Activated CD8-positive, alpha-beta T cell treated with anti-CD3 and anti-CD28 coated beads for 36 hours (primary cell): ENCODE measurements around the gene CCDC191. TPM values are rescaled to one million over a fixed set of nuclear protein-coding genes. Genes with fewer than 3 reads are reported as not detected.

Experiments
- ATAC-seq: fragments of 200-7000 bp; cut with Tn5 transposase; one replicate; pipeline ENCODE4 v1.10.0; 2021; ENCODE audit warnings: mild to moderate bottlenecking, moderate library complexity
- CTCF ChIA-PET: fragments of 350-600 bp; sonication (Branson Sonifier 250); formaldehyde crosslinking; loops from one replicate; lab custom pipeline; 2021; ENCODE audit warnings: antibody characterized with exemption; lab: Charles Lee
- POLR2A ChIA-PET: fragments of 350-600 bp; sonication (Branson Sonifier 250); formaldehyde crosslinking; loops from one replicate; lab custom pipeline; 2021; ENCODE audit warnings: antibody characterized with exemption; lab: Charles Lee
- DNase-seq: peaks from one replicate; pipeline ENCODE4 v3.0.0-alpha.2; 2020
- H3K27ac Mint-ChIP-seq: one replicate; pipeline ENCODE4 v1.8.0; 2021; ENCODE audit warnings: mild to moderate bottlenecking, mixed read lengths
- H3K27me3 Mint-ChIP-seq: one replicate; pipeline ENCODE4 v1.8.0; 2021; ENCODE audit warnings: mixed read lengths
- H3K36me3 Mint-ChIP-seq: one replicate; pipeline ENCODE4 v1.8.0; 2021; ENCODE audit warnings: low read depth, mixed read lengths
- H3K4me1 Mint-ChIP-seq: one replicate; pipeline ENCODE4 v1.8.0; 2021; ENCODE audit warnings: low read depth, mixed read lengths
- H3K4me3 Mint-ChIP-seq: one replicate; pipeline ENCODE4 v1.8.0; 2021; ENCODE audit warnings: mild to moderate bottlenecking, moderate library complexity, mixed read lengths
- H3K9me3 Mint-ChIP-seq: one replicate; pipeline ENCODE4 v1.8.0; 2021; ENCODE audit warnings: mixed read lengths
- CTCF ChIP-seq: fragments of 200-600 bp; IDR thresholded peaks from one replicate; pipeline ENCODE4 v1.8.0; 2022; ENCODE audit warnings: antibody characterized with exemption, mild to moderate bottlenecking
- intact Hi-C: fragments of 100-400 bp; cut with micrococcal nuclease; formaldehyde crosslinking; loops from one replicate; pipeline ENCODE4 v1.10.0; 2022
- total RNA-seq, 2 experiments: library from RNA; stranded (reverse); gene quantifications; one replicate each; pipeline ENCODE4 v1.2.3, GENCODE V29; 2021

The CCDC191 gene
- total RNA-seq, 2 experiments from 2014 or later, result 1.5 to 1.7 TPM

DNA sequence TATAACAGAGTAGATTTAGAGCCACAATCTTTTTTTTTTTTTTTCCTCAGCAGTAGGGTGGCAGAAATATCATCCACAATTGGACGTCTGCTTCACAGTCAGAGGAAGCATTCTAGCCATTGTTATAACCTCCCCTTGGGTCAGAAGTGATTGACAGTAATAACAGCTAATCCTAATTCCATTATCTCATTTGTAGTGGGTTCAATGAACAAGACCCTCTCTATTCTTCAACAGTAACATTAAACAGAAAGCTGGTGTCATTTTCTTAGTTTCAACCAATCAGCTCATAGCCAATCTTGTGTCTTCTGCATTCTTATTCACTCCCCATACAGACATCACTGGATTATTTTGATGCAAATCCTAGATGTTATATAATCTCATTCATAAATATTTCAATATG is 44.8 kb upstream of the CCDC191 start:
- intact Hi-C loops, result no loop called here
- ATAC-seq (no peak), DNase-seq (no peak)
- ChIA-PET POLR2A (no interaction called here), CTCF (no interaction called here)
- no peak overlapping the region for H3K27ac Mint-ChIP-seq
- H3K4me1 Mint-ChIP-seq, result no peaks in the 10 kb centered on the region
- H3K4me3 Mint-ChIP-seq, result no peak overlapping the region
- H3K36me3 Mint-ChIP-seq, result no peaks in the 10 kb centered on the region
- no peaks in the 10 kb centered on the region for H3K9me3 Mint-ChIP-seq
- TF ChIP-seq CTCF, result no peak
- peaks cover 2% of the 10 kb centered on the region for H3K27me3 Mint-ChIP-seq

- H3K27ac Mint-ChIP-seq, result no peak overlapping the region
- TF ChIP-seq CTCF, result no peak
- H3K4me1 Mint-ChIP-seq, result peaks cover 5% of the 10 kb centered on the region
- ChIA-PET POLR2A (no interaction called here), CTCF (no interaction called here)
- H3K27me3 Mint-ChIP-seq, result peaks cover 6% of the 10 kb centered on the region
- DNase-seq, result no peak
- intact Hi-C loops, result no loop called here
- no peak for ATAC-seq
- no peaks in the 10 kb centered on the region for H3K36me3 Mint-ChIP-seq
- no peaks in the 10 kb centered on the region for H3K9me3 Mint-ChIP-seq
- H3K4me3 Mint-ChIP-seq, result no peak overlapping the region
These were observed 39.5 kb upstream of the CCDC191 start for GRCh38 chr3:114095796-114096195.

- ATAC-seq (no peak), DNase-seq (no peak)
- CTCF ChIA-PET, result no interaction called here
- POLR2A ChIA-PET, result no interaction called here
- Mint-ChIP-seq H3K27me3 (peaks cover 4% of the 10 kb centered on the region), H3K27ac (no peak overlapping the region), H3K4me3 (no peak overlapping the region), H3K9me3 (no peaks in the 10 kb centered on the region), H3K36me3 (no peaks in the 10 kb centered on the region), H3K4me1 (peaks cover 5% of the 10 kb centered on the region)
- intact Hi-C loops, result no loop called here
- TF ChIP-seq CTCF, result no peak
These were observed 37.3 kb upstream of the CCDC191 start for GRCh38 chr3:114093596-114093995.

DNA sequence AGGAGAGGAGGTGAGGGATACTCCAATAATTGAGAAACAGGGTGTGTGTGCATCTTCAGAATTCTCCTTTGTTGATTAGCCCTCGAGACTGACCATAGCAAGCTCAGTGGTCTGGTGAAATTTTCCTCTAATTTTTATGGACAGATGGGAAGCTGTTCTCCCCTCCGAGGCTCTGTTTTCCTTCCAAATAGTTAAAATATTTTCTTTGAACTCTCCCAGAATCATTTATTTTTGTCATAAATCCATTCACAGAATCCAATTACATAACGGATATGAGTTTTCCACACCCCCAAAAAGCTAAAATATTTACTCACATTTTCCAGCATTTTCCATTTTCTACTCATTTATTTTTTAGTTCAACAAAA is 36.7 kb upstream of the CCDC191 start:
- Mint-ChIP-seq H3K4me3 (no peak overlapping the region), H3K27me3 (peaks cover 4% of the 10 kb centered on the region), H3K27ac (no peak overlapping the region), H3K9me3 (no peaks in the 10 kb centered on the region), H3K4me1 (peaks cover 5% of the 10 kb centered on the region), H3K36me3 (peaks cover under 1% of the 10 kb centered on the region)
- ChIA-PET POLR2A (no interaction called here), CTCF (no interaction called here)
- DNase-seq, result no peak
- TF ChIP-seq CTCF, result no peak
- intact Hi-C loops, result no loop called here
- no peak for ATAC-seq

GRCh38 chr3:114092151-114093015 is 36.1 kb upstream of the CCDC191 start:
- intact Hi-C loops, result no loop called here
- POLR2A ChIA-PET, result no interaction called here
- peaks cover 4% of the 10 kb centered on the region for H3K27me3 Mint-ChIP-seq
- no peak for TF ChIP-seq CTCF
- no peak for ATAC-seq
- H3K4me1 Mint-ChIP-seq, result peaks cover 5% of the 10 kb centered on the region
- H3K27ac Mint-ChIP-seq, result no peak overlapping the region
- no peak overlapping the region for H3K4me3 Mint-ChIP-seq
- H3K36me3 Mint-ChIP-seq, result peaks cover 7% of the 10 kb centered on the region
- no peaks in the 10 kb centered on the region for H3K9me3 Mint-ChIP-seq
- no peak for DNase-seq
- CTCF ChIA-PET, result no interaction called here
